ENCODE measurements around the gene SURF1. TPM values are rescaled to one million over a fixed set of nuclear protein-coding genes. Genes with fewer than 3 reads are reported as not detected.

SURF1 gene
- total RNA-seq, 1 experiment from 2014 or later: 71.7 TPM

- H3K27me3 ChIP-seq (ENCODE audit: insufficient read depth, low read length): no peaks in the 10 kb centered on the region
- ATAC-seq: no peak
- intact Hi-C loops (cut with micrococcal nuclease): no loop called here
- no peaks in the 10 kb centered on the region for H3K9me3 ChIP-seq (ENCODE audit: control insufficient read depth in 1 of 2, insufficient read depth in 1 of 2, low read depth in 1 of 2, low read length in 2 of 2)
- H2AFZ ChIP-seq (ENCODE audit: low read depth, low read length, poor library complexity, severe bottlenecking): no peak overlapping the region
- H3K36me3 ChIP-seq (ENCODE audit: control insufficient read depth in 1 of 2, insufficient read depth in 2 of 2, low read length in 2 of 2): peaks cover 34 to 42% of the 10 kb centered on the region in 2 experiments; a peak in 3 of 4 replicates
- no peak for TF ChIP-seq ZFX (IDR thresholded peaks at IDR 0.05)
- no peak for TF ChIP-seq EGR1 (IDR thresholded peaks at IDR 0.05; ENCODE audit: low read depth)
- TF ChIP-seq, protein P1, sequence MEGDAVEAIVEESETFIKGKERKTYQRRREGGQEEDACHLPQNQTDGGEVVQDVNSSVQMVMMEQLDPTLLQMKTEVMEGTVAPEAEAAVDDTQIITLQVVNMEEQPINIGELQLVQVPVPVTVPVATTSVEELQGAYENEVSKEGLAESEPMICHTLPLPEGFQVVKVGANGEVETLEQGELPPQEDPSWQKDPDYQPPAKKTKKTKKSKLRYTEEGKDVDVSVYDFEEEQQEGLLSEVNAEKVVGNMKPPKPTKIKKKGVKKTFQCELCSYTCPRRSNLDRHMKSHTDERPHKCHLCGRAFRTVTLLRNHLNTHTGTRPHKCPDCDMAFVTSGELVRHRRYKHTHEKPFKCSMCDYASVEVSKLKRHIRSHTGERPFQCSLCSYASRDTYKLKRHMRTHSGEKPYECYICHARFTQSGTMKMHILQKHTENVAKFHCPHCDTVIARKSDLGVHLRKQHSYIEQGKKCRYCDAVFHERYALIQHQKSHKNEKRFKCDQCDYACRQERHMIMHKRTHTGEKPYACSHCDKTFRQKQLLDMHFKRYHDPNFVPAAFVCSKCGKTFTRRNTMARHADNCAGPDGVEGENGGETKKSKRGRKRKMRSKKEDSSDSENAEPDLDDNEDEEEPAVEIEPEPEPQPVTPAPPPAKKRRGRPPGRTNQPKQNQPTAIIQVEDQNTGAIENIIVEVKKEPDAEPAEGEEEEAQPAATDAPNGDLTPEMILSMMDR (IDR thresholded peaks at IDR 0.05 in 2 of 3, conservative IDR thresholded peaks at IDR 0.05 in 1 of 3; ENCODE audit: borderline replicate concordance in 1 of 3, insufficient read depth in 1 of 3, low read depth in 2 of 3, low read length in 2 of 3): no peak
- no peak for TF ChIP-seq ELF1 (IDR thresholded peaks at IDR 0.05; ENCODE audit: borderline replicate concordance, low read depth)
- no peak for TF ChIP-seq POLR2A (IDR thresholded peaks at IDR 0.05; ENCODE audit: borderline replicate concordance, extremely low read depth, insufficient read depth, insufficient read length)
- TF ChIP-seq, protein P2, sequence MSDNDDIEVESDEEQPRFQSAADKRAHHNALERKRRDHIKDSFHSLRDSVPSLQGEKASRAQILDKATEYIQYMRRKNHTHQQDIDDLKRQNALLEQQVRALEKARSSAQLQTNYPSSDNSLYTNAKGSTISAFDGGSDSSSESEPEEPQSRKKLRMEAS (IDR thresholded peaks at IDR 0.05): no peak
- TF ChIP-seq CBX3 (IDR thresholded peaks at IDR 0.05; ENCODE audit: low read depth): no peak
- no peak for TF ChIP-seq REST (IDR thresholded peaks at IDR 0.05; ENCODE audit: low read depth)
- TF ChIP-seq CEBPB (IDR thresholded peaks at IDR 0.05; ENCODE audit: low read depth): no peak
- no peak for TF ChIP-seq RAD21 (IDR thresholded peaks at IDR 0.05; ENCODE audit: low read depth)
- POLR2A ChIA-PET: no interaction called here
- CTCF ChIA-PET: interaction anchor here (2.4 to 2.8 kb wide), 2 partner anchors 143 to 145 kb away, joined by 17 to 37 read pairs; no protein-coding TSS in a partner anchor
- no peak overlapping the region for H3K9ac ChIP-seq (ENCODE audit: low read length)
- H3K4me2 ChIP-seq (ENCODE audit: low read length): no peak overlapping the region
- DNase-seq (ENCODE audit: low read depth, low spot score): no peak
- no TSS peak for BruUV-seq (replicated peaks)
- no peaks in the 10 kb centered on the region for H3K9me2 ChIP-seq (ENCODE audit: insufficient read depth)
- no peak overlapping the region for H3K4me3 ChIP-seq (replicated peaks in 1 of 2; ENCODE audit: low read depth in 1 of 2, low read length in 2 of 2)
- H3K4me1 ChIP-seq (ENCODE audit: control insufficient read depth in 1 of 2, insufficient read depth in 2 of 2, low read length in 2 of 2): peaks cover 9 to 21% of the 10 kb centered on the region in 2 experiments
- RAD21 ChIA-PET (ENCODE audit: low non-redundant PET in 1 of 2, low total read pairs in 2 of 2, uncharacterized antibody in 2 of 2, unreplicated experiment in 2 of 2): no interaction called here
- peaks cover 44% of the 10 kb centered on the region for H3K79me2 ChIP-seq (ENCODE audit: insufficient read depth, low read length)
- no peak overlapping the region for H3K27ac ChIP-seq (ENCODE audit: low read depth, low read length)
- no peaks in the 10 kb centered on the region; the same call in 1 of the 2 replicates for H4K20me1 ChIP-seq (ENCODE audit: insufficient read depth)
Observed at GRCh38 chr9:133331221-133331620, 25.1 kb downstream of the SURF1 start.

All from HCT116 (cell line).